Endometrial microvascular endothelial cells (primary cell): ENCODE results near the gene PCSK7. TPM values are rescaled to one million over a fixed set of nuclear protein-coding genes. Genes with fewer than 3 reads are reported as not detected.

ENCODE experiments used
- in situ Hi-C: cut with HindIII; loops from 2 replicates; pipeline ENCODE4 v1.10.0; 2017; ENCODE audit warnings: low sequenced_read_pairs, low pct_unique_long_range_greater_than_20kb; ENCODE audit errors: inconsistent ontology term
- total RNA-seq: library from RNA; depleted of rRNA; stranded (reverse); fragments of >200 nt; gene quantifications from one replicate; pipeline ENCODE4 v1.2.3, GENCODE V29; 2015; ENCODE audit errors: inconsistent ontology term

The PCSK7 gene
- total RNA-seq, 1 donor from 2014 or later: 63.4 TPM

DNA sequence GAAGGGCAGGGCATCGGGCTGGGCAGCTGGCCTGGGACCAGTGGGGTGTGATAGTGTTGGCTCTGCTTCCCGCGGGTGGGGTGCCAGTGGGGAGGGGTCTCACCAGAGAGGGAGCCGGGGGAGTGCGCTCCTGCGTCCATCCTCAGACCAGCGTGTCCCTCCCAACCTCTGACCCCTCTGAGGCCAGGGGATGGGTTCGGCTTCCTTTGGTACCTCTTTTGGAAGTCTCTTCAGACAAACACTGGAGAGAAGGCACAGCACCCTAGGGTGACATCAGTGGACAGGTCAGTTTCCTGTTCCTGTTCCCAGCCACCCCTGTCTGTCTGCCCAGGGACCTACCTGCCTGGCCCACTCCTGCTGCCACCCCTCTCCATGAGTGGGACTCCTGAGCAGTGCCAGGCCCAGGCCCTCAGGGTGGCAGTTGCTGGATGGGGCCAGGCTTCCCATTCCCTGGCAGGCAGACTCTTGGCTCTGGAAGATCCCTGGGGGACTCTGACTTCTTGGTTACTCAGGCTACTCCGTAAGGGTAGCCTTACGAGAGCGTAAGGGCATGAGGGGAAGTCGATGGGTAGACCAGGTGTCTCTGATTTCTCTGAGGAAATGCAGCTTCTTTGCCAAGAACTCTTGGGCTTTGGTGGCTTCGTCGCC lies 30.1 kb downstream of the PCSK7 start:
- in situ Hi-C loops: no loop called here

DNA sequence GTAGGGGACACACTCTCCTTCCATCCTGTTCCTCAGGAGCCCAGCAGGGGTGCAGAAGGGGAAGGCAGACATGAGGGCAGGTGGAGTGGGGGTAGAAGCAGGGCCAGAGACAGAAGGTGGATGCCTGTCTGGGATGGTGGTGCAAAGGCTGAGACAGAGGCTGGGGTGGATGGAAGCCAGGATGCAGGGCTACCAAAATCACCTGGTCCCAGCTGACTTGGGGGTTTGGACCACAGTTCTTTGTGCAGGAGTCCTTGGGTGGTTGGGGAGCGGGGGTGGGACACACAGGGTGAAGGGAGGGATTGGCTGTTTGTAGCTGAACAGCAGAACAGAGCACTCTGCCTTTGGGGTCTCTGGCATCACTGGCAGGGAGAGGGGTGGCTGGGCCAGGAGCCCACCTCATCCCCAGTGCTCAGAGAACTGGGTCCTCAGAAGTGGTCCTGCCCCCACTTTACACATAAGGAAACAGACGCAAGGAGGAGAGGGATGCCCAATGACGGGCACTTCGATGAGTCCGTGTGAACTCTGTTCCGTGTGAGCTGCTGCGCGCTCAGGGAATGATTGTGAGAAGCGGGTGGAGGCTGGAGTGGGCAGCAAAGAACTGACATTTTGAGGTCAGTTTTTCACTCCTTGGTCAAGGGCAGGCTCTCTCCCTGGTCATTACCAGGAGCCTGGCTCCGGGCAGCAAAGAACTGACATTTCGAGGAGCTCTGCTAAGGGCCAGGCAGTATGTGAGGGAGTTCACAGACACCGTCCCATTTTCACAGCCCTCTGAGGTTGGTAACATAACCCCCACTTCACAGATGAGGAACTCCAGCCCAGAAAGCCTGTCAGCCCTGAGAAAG lies 30.8 kb downstream of the PCSK7 start:
- in situ Hi-C loops: no loop called here

GRCh38 chr11:117199916-117200812 lies 31.7 kb downstream of the PCSK7 start:
- in situ Hi-C loops: no loop called here

- in situ Hi-C loops: no loop called here
Measured at GRCh38 chr11:117199053-117199915, 32.6 kb downstream of the PCSK7 start, which contains the start of gene TAGLN. TSS of gene TAGLN (plus strand) at chr11:117199370. CDS start at chr11:117203014, 3,644 bp downstream.

DNA sequence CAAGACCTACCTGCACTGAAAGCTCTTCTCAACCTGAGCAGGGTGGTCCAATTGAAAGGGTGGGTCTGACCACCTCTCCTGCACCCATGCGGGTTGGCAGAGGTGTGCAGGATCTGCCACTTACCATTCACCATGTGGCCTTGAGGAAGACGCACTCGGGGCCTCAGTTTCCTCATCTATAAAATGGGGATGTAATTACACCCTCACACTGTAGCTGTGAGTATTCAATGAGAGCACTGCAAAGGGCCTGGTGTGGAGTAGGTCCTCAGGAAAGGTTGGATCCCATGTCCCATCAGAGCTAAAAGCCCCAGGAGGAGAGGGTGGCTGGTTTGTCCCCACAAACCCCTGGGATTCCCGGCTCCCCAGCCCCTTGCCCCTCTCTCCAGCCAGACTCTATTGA lies 33.3 kb downstream of the PCSK7 start:
- in situ Hi-C loops: no loop called here

DNA sequence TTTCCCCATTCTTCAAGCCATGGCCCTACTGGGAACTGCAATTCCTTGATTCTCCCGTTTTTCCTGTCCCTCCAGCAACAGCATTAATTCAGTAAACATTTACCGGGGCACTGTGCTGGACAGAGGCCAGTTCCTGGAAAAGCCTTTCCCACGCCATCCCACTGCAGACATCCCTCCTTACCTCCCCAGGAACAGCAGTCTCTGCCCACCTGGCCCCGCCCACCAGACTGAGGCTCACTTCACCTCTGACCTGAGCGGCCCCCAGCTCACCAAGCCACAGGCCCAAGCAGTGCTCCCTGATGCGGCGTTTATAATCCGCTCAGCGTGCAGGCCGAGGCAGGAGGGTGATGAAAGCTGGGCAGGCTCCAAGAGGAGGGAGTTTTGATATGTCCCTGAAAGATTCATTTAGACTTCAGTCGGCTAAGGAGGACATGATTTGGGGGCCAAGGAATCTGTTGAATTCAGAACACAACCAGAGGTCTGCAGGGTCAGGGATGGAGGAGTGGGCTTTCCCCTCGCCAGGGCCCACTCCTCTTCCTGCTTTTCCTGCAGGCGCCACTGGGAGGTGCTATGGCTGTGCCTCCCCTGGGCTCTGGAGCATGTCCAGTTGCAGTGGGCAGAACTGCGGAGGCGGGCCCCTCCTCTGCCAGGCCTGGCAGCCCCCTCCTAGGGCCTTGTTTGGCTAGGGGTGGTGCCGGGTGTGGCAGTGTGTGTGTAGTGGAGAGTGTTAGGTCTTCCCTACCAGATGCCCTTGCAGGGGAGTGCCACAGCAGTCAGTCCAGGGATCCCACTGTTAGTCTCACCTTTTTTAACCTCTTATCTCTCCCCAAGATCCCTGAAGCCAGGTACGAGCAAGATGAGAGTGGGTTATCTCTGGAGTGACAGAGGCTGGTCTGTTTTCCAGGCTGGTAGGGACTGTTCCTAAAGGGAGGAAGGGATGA lies 34.1 kb downstream of the PCSK7 start:
- in situ Hi-C loops: no loop called here

DNA sequence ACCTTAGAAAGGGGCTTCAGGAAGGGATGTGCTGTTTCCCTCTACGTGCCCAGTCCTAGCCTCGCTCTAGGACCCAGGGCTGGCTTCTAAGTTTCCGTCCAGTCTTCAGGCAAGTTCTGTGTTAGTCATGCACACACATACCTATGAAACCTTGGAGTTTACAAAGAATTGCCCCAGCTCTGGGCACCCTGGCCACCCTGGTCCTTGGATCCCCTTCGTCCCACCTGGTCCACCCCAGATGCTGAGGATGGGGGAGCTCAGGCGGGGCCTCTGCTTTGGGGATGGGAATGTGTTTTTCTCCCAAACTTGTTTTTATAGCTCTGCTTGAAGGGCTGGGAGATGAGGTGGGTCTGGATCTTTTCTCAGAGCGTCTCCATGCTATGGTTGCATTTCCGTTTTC lies 34.9 kb downstream of the PCSK7 start:
- in situ Hi-C loops: no loop called here

DNA sequence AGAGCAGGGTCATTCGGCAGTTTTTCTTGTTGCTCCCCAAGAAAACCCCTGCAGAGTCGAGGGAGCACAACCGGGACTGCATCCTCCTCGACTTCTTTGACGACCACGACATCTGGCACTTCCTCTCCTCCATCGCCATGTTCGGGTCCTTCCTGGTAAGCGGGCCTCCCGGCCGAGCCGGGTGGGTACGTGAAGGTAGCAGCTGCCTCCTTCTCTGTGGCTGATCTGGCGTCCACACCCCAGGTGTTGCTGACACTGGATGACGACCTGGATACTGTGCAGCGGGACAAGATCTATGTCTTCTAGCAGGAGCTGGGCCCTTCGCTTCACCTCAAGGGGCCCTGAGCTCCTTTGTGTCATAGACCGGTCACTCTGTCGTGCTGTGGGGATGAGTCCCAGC lies 36.1 kb downstream of the PCSK7 start:
- in situ Hi-C loops: no loop called here

DNA sequence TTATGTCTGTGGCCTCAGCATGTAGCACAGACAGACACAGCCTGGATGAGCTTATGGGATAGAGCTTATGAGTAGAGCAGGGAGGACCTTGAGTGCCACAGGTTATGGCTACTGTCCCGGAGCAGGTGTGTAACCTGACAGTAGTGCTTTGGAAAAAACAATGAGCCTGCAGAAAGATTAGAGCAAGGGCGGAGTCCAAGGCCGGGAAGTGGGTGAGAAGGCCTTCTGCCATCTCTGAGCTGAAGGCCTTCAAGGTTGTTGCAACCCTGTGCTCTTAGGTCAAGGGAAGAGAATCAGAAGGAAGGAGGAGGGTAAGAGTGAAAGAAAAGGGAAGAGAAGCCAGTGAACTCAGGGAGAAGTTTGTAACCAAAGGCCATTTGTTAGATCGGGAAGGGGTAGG lies 36.6 kb downstream of the PCSK7 start:
- in situ Hi-C loops: no loop called here

- in situ Hi-C loops: no loop called here
Measured at GRCh38 chr11:117194267-117194666, 37.6 kb downstream of the PCSK7 start.

DNA sequence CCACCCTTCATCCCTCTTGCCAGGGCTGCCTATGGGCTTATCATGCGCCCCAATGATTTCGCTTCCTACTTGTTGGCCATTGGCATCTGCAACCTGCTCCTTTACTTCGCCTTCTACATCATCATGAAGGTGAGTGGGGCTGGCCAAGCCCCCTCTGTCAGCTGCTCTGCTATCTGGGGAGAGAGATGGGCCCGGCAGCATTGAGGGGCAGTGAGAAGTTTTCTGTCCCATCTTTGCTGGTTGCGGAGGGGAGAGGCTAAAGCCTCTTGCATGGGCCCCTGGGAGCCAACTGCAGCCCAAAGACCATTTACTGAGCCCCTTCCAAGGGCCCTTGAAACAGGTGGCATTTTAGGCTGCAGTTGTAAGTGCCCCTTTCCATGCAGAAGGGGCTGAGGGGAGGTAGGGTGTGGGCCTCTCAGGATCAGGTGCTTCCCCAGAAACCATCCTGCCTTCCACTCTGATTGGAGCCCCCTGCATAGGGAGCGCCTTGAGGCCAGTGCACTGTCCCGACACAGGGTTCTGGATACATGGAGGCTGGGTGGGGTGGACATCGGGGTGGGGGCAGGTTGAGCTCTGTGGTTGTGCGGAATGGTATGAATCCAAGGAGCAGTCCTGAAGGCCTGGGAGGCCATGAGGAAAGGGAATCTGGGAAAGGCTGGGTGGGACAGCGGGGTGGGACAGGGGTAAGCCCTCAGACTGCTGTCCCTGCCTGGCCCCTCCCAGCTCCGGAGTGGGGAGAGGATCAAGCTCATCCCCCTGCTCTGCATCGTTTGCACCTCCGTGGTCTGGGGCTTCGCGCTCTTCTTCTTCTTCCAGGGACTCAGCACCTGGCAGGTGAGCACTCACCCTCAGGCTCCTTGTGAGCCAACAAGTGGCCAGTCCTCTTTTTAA lies 38.5 kb downstream of the PCSK7 start:
- in situ Hi-C loops: no loop called here

- in situ Hi-C loops: no loop called here
Measured at GRCh38 chr11:117192401-117192875, 39.4 kb downstream of the PCSK7 start.

- in situ Hi-C loops: no loop called here
Measured at GRCh38 chr11:117191680-117192400, 40.0 kb downstream of the PCSK7 start.

DNA sequence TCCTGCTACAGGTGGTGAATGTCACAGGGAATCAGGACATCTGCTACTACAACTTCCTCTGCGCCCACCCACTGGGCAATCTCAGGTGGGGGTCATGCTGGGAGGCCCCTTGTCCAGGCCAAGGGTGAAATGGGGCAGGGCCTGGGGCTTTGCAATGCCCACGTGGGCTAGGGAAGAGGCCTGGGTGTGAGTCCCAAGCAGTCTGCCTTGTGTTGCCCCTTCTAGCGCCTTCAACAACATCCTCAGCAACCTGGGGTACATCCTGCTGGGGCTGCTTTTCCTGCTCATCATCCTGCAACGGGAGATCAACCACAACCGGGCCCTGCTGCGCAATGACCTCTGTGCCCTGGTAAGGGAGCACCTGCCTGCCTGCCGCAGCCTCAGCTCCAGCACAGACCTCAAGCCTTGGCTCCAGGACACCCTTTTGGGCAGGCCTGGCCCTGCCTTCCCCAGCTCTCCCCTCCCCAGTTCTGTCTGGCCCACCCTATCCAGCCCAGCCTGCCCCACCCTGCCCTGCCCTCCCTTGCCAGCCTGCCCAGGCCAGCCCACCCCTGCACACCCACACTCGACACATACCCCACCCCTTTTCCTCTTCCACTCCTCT lies 41.8 kb downstream of the PCSK7 start:
- in situ Hi-C loops: no loop called here

- in situ Hi-C loops: no loop called here
Measured at GRCh38 chr11:117189191-117189940, 42.5 kb downstream of the PCSK7 start.
